Loucy (cell line): ENCODE results near the gene GSTA3.
"Not testable (repeated sequence)": the region's sequence is repeated elsewhere in the genome, so short reads cannot be mapped to it uniquely, and the experiment has no call there.

Experiments used
- H2AFZ ChIP-seq: fragments of 200-600 bp; sonication (generic); 2 replicates; pipeline ENCODE4 v1.6.0; 2016; ENCODE audit warnings: antibody characterized with exemption, mild to moderate bottlenecking, low read length, moderate library complexity
- H3F3A ChIP-seq: fragments of 200-600 bp; 2 replicates; pipeline ENCODE4 v1.6.0; 2016; ENCODE audit warnings: antibody characterized with exemption, low read depth, mild to moderate bottlenecking
- H3K27me3 ChIP-seq: fragments of 200-600 bp; sonication (generic); 2 replicates; pipeline ENCODE4 v1.6.1; 2014; ENCODE audit warnings: low read length, mild to moderate bottlenecking; ENCODE audit not compliant: insufficient read depth, poor library complexity, severe bottlenecking
- H3K36me3 ChIP-seq: fragments of 200-600 bp; sonication (generic); 2 replicates; pipeline ENCODE4 v1.6.1; 2016; ENCODE audit warnings: low read length; ENCODE audit not compliant: insufficient read depth
- H3K4me1 ChIP-seq: fragments of 200-600 bp; sonication (generic); 2 replicates; pipeline ENCODE4 v1.5.1; 2014; ENCODE audit warnings: low read length, mild to moderate bottlenecking; ENCODE audit not compliant: insufficient read depth, poor library complexity, severe bottlenecking
- H3K4me2 ChIP-seq: fragments of 200-600 bp; sonication (generic); 2 replicates; pipeline ENCODE4 v1.6.0; 2014; ENCODE audit warnings: antibody characterized with exemption, low read length, low read depth, mild to moderate bottlenecking; ENCODE audit not compliant: poor library complexity, severe bottlenecking
- H3K4me3 ChIP-seq: fragments of 200-600 bp; sonication (generic); 2 replicates; pipeline ENCODE4 v1.5.1; 2014; ENCODE audit warnings: low read length, mild to moderate bottlenecking, mixed read lengths; ENCODE audit not compliant: poor library complexity, severe bottlenecking
- H3K79me2 ChIP-seq: fragments of 200-600 bp; sonication (generic); 2 replicates; pipeline ENCODE4 v1.6.1; 2014; ENCODE audit warnings: low read length; ENCODE audit not compliant: insufficient read depth
- H3K9ac ChIP-seq: fragments of 200-600 bp; sonication (generic); 2 replicates; pipeline ENCODE4 v1.6.0; 2014; ENCODE audit warnings: mild to moderate bottlenecking, low read depth, low read length, moderate library complexity; ENCODE audit not compliant: poor library complexity, severe bottlenecking
- H3K9me2 ChIP-seq: fragments of 200-600 bp; sonication (generic); replicated peaks from 2 replicates; pipeline ENCODE4 v1.6.1; 2016; ENCODE audit warnings: low read depth, low read length, mixed read lengths
- H3K9me3 ChIP-seq: fragments of 200-600 bp; sonication (generic); 2 replicates; pipeline ENCODE4 v1.6.1; 2014; ENCODE audit warnings: mild to moderate bottlenecking, antibody characterized with exemption, low read length, low read depth; ENCODE audit not compliant: insufficient read depth
- H4K20me1 ChIP-seq: fragments of 200-600 bp; sonication (generic); 2 replicates; pipeline ENCODE4 v1.6.0; 2014; ENCODE audit warnings: antibody characterized with exemption, low read length, mild to moderate bottlenecking; ENCODE audit not compliant: insufficient read depth, poor library complexity, severe bottlenecking
- CTCF ChIP-seq: fragments of 200-600 bp; sonication (generic); conservative IDR thresholded peaks from 2 replicates; pipeline ENCODE4 v1.5.1; 2014; ENCODE audit warnings: mild to moderate bottlenecking, antibody characterized with exemption, low read length
- EZH2phosphoT487 ChIP-seq: fragments of 200-600 bp; IDR thresholded peaks from 2 replicates; pipeline ENCODE4 v1.6.1; 2018; ENCODE audit warnings: antibody characterized with exemption, mild to moderate bottlenecking, moderate library complexity, borderline replicate concordance

Gene GSTA3

GRCh38 chr6:52900536-52900935 is 9.0 kb downstream of the GSTA3 start:
- Histone ChIP-seq H3K4me3 (no peak overlapping the region), H3K9me3 (no peaks in the 10 kb centered on the region), H3K27me3 (no peaks in the 10 kb centered on the region), H3K9ac (no peak overlapping the region), H3K4me1 (no peaks in the 10 kb centered on the region), H3K79me2 (no peaks in the 10 kb centered on the region), H2AFZ (no peak overlapping the region), H4K20me1 (no peaks in the 10 kb centered on the region), H3K36me3 (no peaks in the 10 kb centered on the region), H3K4me2 (no peak overlapping the region), H3K9me2 (no peaks in the 10 kb centered on the region), H3F3A (no peaks in the 10 kb centered on the region)
- TF ChIP-seq CTCF (no peak), EZH2phosphoT487 (no peak)

GRCh38 chr6:52895790-52896189 is 13.7 kb downstream of the GSTA3 start:
- not testable (repeated sequence) for H3K79me2 ChIP-seq, H3K9ac ChIP-seq, H3K9me2 ChIP-seq, H2AFZ ChIP-seq, H3K4me1 ChIP-seq, H3K9me3 ChIP-seq, H3K36me3 ChIP-seq, H4K20me1 ChIP-seq, H3K27me3 ChIP-seq, H3F3A ChIP-seq, H3K4me2 ChIP-seq, H3K4me3 ChIP-seq

GRCh38 chr6:52894285-52894684 is 15.2 kb downstream of the GSTA3 start:
- H3K9ac ChIP-seq = no peak overlapping the region
- H3K27me3 ChIP-seq = no peaks in the 10 kb centered on the region
- no peaks in the 10 kb centered on the region for H4K20me1 ChIP-seq
- TF ChIP-seq CTCF (no peak), EZH2phosphoT487 (no peak)
- H3F3A ChIP-seq = no peaks in the 10 kb centered on the region
- no peak overlapping the region for H2AFZ ChIP-seq
- H3K36me3 ChIP-seq = no peaks in the 10 kb centered on the region
- H3K79me2 ChIP-seq = no peaks in the 10 kb centered on the region
- H3K9me2 ChIP-seq = no peaks in the 10 kb centered on the region
- no peaks in the 10 kb centered on the region for H3K9me3 ChIP-seq
- H3K4me1 ChIP-seq = no peaks in the 10 kb centered on the region
- H3K4me2 ChIP-seq = no peak overlapping the region
- H3K4me3 ChIP-seq = no peak overlapping the region

GRCh38 chr6:52893803-52894202 is 15.7 kb downstream of the GSTA3 start:
- Histone ChIP-seq H3K9me3 (no peaks in the 10 kb centered on the region), H4K20me1 (no peaks in the 10 kb centered on the region), H3K4me1 (no peaks in the 10 kb centered on the region), H3K9me2 (no peaks in the 10 kb centered on the region), H3K27me3 (no peaks in the 10 kb centered on the region), H3K4me3 (no peak overlapping the region), H3K79me2 (no peaks in the 10 kb centered on the region), H3K36me3 (no peaks in the 10 kb centered on the region), H3K4me2 (no peak overlapping the region), H3K9ac (no peak overlapping the region), H3F3A (no peaks in the 10 kb centered on the region), H2AFZ (no peak overlapping the region)
- no peak for TF ChIP-seq EZH2phosphoT487
- no peak for TF ChIP-seq CTCF
